Ishikawa (cell line): ENCODE measurements around the gene TMEM147.
A peak's percentile ranks its signal among the peaks of the same experiment; 100 is the strongest.

Experiments
- CEBPB ChIP-seq: IDR thresholded peaks from 2 replicates; pipeline ENCODE4 v1.6.1; 2012
- CREB1 ChIP-seq: IDR thresholded peaks from 2 replicates; pipeline ENCODE4 v1.6.1; 2012; ENCODE audit warnings: low read depth
- EGR1 ChIP-seq: IDR thresholded peaks from 2 replicates; pipeline ENCODE4 v1.6.1; 2012
- EP300 ChIP-seq: IDR thresholded peaks from 2 replicates; pipeline ENCODE4 v1.6.1; 2012; ENCODE audit warnings: borderline replicate concordance
- FOXM1 ChIP-seq: IDR thresholded peaks from 2 replicates; pipeline ENCODE4 v1.6.1; 2012; ENCODE audit warnings: low read depth, borderline replicate concordance
- MAX ChIP-seq: IDR thresholded peaks from 2 replicates; pipeline ENCODE4 v1.6.1; 2012
- NFIC ChIP-seq: IDR thresholded peaks from 2 replicates; pipeline ENCODE4 v1.6.1; 2012
- RAD21 ChIP-seq: IDR thresholded peaks from 2 replicates; pipeline ENCODE4 v1.6.1; 2012; ENCODE audit warnings: low read depth
- REST ChIP-seq: IDR thresholded peaks from 2 replicates; pipeline ENCODE4 v1.6.1; 2012; ENCODE audit warnings: low read depth, mild to moderate bottlenecking
- TAF1 ChIP-seq: IDR thresholded peaks from 2 replicates; pipeline ENCODE4 v1.6.1; 2012; ENCODE audit warnings: low read depth, mild to moderate bottlenecking
- TCF12 ChIP-seq: IDR thresholded peaks from 2 replicates; pipeline ENCODE4 v1.6.1; 2012; ENCODE audit warnings: low read depth
- TEAD4 ChIP-seq: IDR thresholded peaks from 2 replicates; pipeline ENCODE4 v1.6.1; 2012
- USF1 ChIP-seq: IDR thresholded peaks from 2 replicates; pipeline ENCODE4 v1.6.1; 2012
- YY1 ChIP-seq: IDR thresholded peaks from 2 replicates; pipeline ENCODE4 v1.6.1; 2012; ENCODE audit warnings: low read depth
- ZBTB7A ChIP-seq: IDR thresholded peaks from 2 replicates; pipeline ENCODE4 v1.6.1; 2012; ENCODE audit warnings: low read depth

The TMEM147 gene

DNA sequence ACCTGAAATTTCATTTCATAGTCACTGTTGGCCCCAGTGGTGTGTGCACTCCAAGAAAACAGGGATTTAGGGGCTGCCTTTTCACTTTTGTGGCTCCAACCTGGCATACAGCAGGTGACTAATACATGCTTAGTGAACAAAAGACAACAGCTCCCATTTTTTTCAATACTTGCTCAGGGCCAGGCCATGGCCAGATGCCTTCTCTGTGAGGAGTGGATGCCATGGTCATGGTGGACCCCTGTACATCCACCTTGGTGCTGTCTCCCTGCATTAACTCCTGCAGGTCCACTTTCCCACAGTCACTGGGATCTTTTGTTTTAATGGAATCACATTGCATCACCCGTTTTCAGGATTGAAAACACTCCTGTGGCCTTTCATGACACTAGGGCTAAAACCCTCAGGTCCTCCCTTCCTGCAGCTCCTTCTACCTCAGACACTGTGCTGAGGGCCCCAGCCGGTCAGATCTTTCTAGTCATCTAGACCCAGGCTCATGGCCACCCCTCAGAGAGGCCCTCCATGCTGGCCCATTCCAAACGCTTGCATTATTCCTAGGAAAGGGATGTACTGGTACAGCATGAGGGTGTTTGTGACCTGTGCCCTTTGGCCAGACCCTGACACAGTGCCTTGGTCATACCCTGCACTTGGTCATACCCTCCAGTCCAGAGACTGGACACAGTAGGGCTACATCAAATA lies 1.2 kb upstream of the TMEM147 start:
- no peak for TF ChIP-seq EGR1
- TF ChIP-seq CREB1, result no peak
- TF ChIP-seq TCF12, result no peak
- TF ChIP-seq EP300, result no peak
- no peak for TF ChIP-seq RAD21
- TF ChIP-seq TEAD4, result no peak
- TF ChIP-seq YY1, result no peak
- TF ChIP-seq ZBTB7A, result no peak
- no peak for TF ChIP-seq REST

DNA sequence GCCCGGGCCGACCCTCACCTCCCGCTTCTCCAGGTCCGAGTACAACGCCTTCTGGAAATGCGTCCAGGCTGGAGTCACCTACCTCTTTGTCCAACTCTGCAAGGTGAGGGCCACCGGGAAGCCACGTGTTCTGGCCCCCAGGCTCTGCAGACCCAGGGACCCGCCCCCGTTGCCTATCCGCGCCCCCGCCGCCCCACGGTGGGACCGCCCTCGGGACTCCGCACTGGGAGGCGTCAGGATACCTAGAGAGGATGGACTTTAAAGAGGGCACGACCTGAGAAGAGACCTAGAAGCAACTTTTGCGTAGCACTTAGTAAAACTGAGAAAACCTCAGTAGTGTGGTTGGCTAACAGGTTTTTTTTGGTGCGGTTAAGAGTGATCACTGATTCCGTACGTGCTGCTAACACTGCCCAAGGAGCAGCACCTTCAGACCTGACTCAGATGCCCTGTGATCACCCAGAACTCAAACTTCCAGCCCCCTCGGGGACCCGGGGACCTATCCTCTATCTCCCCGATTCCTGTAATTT lies 492 bp downstream of the TMEM147 start:
- TF ChIP-seq TEAD4 (no peak), ZBTB7A (peak; percentile 69), CEBPB (no peak), EGR1 (peak; percentile 53; the same call in 1 of the 2 replicates)

DNA sequence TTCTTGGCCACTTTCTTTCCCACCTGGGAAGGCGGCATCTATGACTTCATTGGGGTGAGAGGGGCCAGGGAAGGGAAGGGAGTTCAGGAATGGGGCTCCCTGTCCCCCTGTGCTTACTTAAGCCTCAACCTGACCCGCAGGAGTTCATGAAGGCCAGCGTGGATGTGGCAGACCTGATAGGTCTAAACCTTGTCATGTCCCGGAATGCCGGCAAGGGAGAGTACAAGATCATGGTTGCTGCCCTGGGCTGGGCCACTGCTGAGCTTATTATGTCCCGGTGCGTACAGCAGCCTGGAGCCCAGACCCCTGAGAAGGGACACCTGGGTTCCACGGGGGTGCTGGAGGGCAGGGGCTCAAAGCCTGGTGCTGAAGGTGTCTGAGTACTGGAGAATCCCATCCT lies 1.1 kb downstream of the TMEM147 start:
- TF ChIP-seq MAX (no peak), EGR1 (no peak), TEAD4 (no peak), CEBPB (no peak), NFIC (no peak), CREB1 (no peak), REST (no peak)

DNA sequence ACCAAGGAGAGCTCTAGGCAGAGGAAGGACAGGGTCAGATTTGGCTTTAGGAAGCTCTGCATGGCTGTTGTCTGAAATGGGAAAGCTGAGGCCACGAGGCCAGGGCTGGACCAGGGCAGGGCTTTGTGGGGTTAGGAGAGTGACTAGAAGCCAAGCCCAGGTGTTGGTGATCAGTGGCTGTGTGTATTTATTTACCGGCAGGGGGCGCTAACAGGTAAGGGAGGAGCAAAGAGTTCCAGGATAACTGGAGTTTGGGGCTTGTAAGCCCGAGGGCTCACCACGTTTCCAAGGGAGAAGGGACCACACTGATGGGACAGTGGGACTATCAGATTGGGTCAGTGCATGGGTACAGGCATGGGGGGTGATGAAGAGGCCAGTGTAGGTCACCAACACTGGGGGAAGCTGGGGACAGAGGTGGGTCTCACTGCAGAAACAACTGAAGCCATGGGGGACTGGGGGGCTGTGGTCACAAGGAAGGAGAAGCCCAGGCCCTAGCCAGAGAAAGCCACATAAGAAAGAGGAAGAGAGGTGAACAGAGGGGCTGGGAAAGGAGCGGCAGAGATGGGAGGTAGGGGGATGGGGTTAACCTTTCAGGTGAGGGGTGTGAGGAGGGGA lies 3.9 kb downstream of the TMEM147 start:
- TF ChIP-seq RAD21 (peak; percentile 76), MAX (no peak), EP300 (no peak), NFIC (no peak), TCF12 (no peak), REST (no peak), YY1 (no peak)

- TF ChIP-seq EP300 (no peak), TCF12 (no peak), USF1 (no peak), REST (no peak), CEBPB (no peak), EGR1 (no peak), TEAD4 (no peak), RAD21 (no peak), ZBTB7A (no peak), TAF1 (no peak), YY1 (no peak), MAX (no peak), CREB1 (no peak), NFIC (no peak), FOXM1 (no peak)
Observed at GRCh38 chr19:35549879-35550523, 4.6 kb downstream of the TMEM147 start.
